Activated CD8-positive, alpha-beta T cell treated with anti-CD3 and anti-CD28 coated beads, Interleukin-2, amount 10 ng/mL, durations not matched to agents 7 days and 5 days (primary cell): Measurements from ENCODE around the gene CFAP92. TPM values are rescaled to one million over a fixed set of nuclear protein-coding genes. Genes with fewer than 3 reads are reported as not detected.

Experiments used
- ATAC-seq: fragments of 150-1000 bp; cut with Tn5 transposase; one replicate; pipeline ENCODE4 v1.10.0; 2021; ENCODE audit warnings: moderate library complexity
- CTCF ChIA-PET: fragments of 350-600 bp; sonication (Branson Sonifier 250); formaldehyde crosslinking; loops from one replicate; lab custom pipeline; 2021; ENCODE audit warnings: antibody characterized with exemption; lab: Charles Lee
- POLR2A ChIA-PET: fragments of 350-600 bp; sonication (Branson Sonifier 250); formaldehyde crosslinking; loops from one replicate; lab custom pipeline; 2021; ENCODE audit warnings: antibody characterized with exemption; lab: Charles Lee
- DNase-seq: peaks from one replicate; pipeline ENCODE4 v3.0.0-alpha.2; 2020
- H3K27ac Mint-ChIP-seq: one replicate; pipeline ENCODE4 v1.8.0; 2021; ENCODE audit warnings: mild to moderate bottlenecking, mixed read lengths
- H3K27me3 Mint-ChIP-seq: one replicate; pipeline ENCODE4 v1.8.0; 2021; ENCODE audit warnings: low read depth, mixed read lengths
- H3K36me3 Mint-ChIP-seq: one replicate; pipeline ENCODE4 v1.8.0; 2021; ENCODE audit warnings: low read depth, mixed read lengths
- H3K4me1 Mint-ChIP-seq: one replicate; pipeline ENCODE4 v1.8.0; 2021; ENCODE audit warnings: low read depth, mixed read lengths
- H3K4me3 Mint-ChIP-seq: one replicate; pipeline ENCODE4 v1.8.0; 2021; ENCODE audit warnings: mild to moderate bottlenecking, mixed read lengths
- H3K9me3 Mint-ChIP-seq: one replicate; pipeline ENCODE4 v1.8.0; 2022; ENCODE audit warnings: mixed read lengths; ENCODE audit not compliant: insufficient read depth
- total RNA-seq, 2 experiments: library from RNA; stranded (reverse); gene quantifications; one replicate each; pipeline ENCODE4 v1.2.3, GENCODE V29; 2021

CFAP92 gene
- total RNA-seq, 2 experiments from 2014 or later = 0.18 to 0.26 TPM

GRCh38 chr3:129023909-129024308 lies 30.0 kb upstream of the CFAP92 start:
- Mint-ChIP-seq H3K4me1 (peaks cover 33% of the 10 kb centered on the region), H3K27me3 (no peaks in the 10 kb centered on the region), H3K27ac (no peak overlapping the region), H3K4me3 (no peak overlapping the region), H3K9me3 (no peaks in the 10 kb centered on the region), H3K36me3 (no peaks in the 10 kb centered on the region)
- DNase-seq = no peak
- POLR2A ChIA-PET = no interaction called here
- no peak for ATAC-seq
- CTCF ChIA-PET = interaction anchor here (1.4 kb wide), 1 partner anchor 25 kb away, joined by 7 read pairs; no protein-coding TSS in a partner anchor

DNA sequence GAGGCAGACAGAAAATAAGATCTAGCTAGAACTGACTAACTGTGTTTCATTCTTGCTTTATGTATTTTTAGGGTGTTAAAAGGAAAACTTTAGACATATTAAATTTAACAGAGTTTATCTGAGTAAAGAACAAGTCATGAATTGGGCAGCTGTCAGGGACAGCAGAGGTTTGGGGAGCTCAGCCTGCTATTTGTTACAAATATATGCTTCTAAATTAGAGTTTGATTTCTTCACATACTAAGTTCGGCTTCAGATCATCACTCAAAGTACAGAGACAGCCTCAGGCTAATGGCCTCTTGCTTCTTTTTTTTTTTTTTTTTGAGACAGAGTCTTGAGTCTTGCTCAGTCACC lies 29.1 kb upstream of the CFAP92 start:
- peaks cover 33% of the 10 kb centered on the region for H3K4me1 Mint-ChIP-seq
- ATAC-seq = no peak
- no peaks in the 10 kb centered on the region for H3K36me3 Mint-ChIP-seq
- H3K27ac Mint-ChIP-seq = no peak overlapping the region
- POLR2A ChIA-PET = no interaction called here
- no peaks in the 10 kb centered on the region for H3K27me3 Mint-ChIP-seq
- no peak for DNase-seq
- no peak overlapping the region for H3K4me3 Mint-ChIP-seq
- H3K9me3 Mint-ChIP-seq = no peaks in the 10 kb centered on the region
- CTCF ChIA-PET = interaction anchor here (0.6 to 3.0 kb wide), 3 partner anchors 11 to 53 kb away, joined by 3 to 9 read pairs (median 7); no protein-coding TSS in a partner anchor

DNA sequence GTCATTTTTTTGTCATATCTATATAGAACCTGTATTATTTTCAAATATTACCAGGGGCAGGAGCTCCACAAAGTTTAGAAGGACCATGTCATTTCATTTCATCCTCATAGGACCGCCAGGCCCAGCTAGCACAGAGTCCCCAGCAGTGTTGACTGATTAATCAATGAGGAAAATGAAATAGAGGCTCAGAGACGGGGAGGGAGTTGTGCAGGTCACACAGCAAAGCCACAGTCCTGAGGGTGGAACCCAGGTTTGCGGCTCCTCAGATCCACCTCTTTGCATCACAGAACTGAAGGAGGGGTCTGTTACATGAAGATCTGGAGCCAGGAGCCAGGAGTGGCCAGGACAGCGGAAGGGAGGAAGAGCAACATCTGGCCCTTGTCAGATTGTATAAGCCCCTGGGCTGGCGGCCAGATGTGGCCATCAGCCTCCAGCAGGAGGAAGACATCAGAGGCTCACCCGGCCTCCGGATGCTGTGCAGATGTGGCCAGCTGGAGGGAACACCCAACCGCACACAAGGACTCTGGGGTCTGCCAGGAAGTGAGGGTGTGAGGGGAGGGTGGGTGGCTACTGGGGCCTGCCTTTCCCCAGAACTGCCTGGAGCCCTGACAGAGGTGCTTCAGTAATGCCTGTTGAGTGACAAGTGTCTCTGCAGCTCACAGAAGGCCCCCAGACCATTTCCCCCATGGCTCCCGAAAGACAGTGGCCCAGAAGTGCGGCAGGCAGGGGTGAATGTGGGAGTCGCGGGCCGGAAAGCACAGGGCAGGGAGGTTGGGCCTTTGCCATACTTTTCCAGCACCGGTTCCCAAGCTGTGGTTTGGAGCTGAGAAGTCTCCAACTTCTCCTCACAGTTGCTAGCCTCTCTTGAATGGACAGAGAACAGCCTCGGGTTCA lies 28.5 kb upstream of the CFAP92 start:
- Mint-ChIP-seq H3K4me3 (no peak overlapping the region), H3K9me3 (no peaks in the 10 kb centered on the region), H3K27me3 (no peaks in the 10 kb centered on the region), H3K36me3 (no peaks in the 10 kb centered on the region), H3K27ac (peak overlapping the region; percentile 20), H3K4me1 (peaks cover 39% of the 10 kb centered on the region)
- ChIA-PET POLR2A (no interaction called here), CTCF (interaction anchor here (0.6 to 3.0 kb wide), 5 partner anchors 9 to 52 kb away, joined by 3 to 9 read pairs (median 5); no protein-coding TSS in a partner anchor)
- DNase-seq (no peak), ATAC-seq (no peak)

DNA sequence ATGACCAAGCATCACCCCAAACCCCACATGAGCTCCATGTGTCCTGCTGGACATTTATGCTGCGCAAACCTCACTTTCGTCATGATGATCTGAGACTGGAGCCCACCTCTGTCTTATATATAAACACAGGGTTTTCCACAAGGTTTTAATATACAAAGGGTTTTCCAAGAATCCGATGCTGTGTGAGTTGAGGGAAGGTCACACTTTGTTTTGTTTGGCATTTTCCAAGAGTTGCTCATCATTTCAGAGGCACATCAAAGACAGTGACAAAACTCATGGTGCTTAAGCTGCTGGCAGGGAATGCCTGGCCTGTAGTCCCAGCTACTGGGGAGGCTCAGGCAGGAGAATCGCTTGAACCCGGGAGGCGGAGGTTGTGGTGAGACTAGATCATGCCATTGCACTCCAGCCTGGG lies 27.3 kb upstream of the CFAP92 start:
- ATAC-seq (no peak), DNase-seq (no peak)
- no peak overlapping the region for H3K4me3 Mint-ChIP-seq
- H3K27ac Mint-ChIP-seq = no peak overlapping the region
- no peaks in the 10 kb centered on the region for H3K27me3 Mint-ChIP-seq
- CTCF ChIA-PET = interaction anchor here (1.5 to 3.0 kb wide), 2 partner anchors 32 to 51 kb away, joined by 5 to 9 read pairs; no protein-coding TSS in a partner anchor
- no peaks in the 10 kb centered on the region for H3K9me3 Mint-ChIP-seq
- peaks cover 42% of the 10 kb centered on the region for H3K4me1 Mint-ChIP-seq
- POLR2A ChIA-PET = no interaction called here
- H3K36me3 Mint-ChIP-seq = no peaks in the 10 kb centered on the region

DNA sequence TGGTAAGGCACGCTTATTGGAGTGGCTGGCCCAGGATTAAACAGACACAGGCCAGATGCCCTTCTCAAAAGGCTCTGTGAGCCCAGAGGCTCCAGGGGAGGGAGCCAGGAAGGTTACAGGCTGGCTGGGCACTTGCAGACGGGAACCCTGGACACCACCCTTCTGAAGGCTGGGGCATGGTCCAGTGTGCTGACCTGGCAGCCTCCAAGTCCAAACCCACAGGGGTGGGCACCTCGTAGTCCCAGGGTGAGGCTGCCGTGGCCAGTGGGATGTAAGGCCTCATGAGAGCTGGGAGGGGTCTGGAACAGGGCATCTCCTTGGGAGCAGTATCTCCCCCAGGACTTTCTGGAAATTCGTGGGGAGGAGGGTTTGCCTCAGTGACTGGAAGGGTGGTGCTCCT lies 26.8 kb upstream of the CFAP92 start:
- Mint-ChIP-seq H3K4me1 (peaks cover 42% of the 10 kb centered on the region), H3K36me3 (no peaks in the 10 kb centered on the region), H3K9me3 (no peaks in the 10 kb centered on the region), H3K4me3 (no peak overlapping the region), H3K27ac (no peak overlapping the region), H3K27me3 (no peaks in the 10 kb centered on the region)
- ATAC-seq (no peak), DNase-seq (no peak)
- POLR2A ChIA-PET = no interaction called here
- CTCF ChIA-PET = interaction anchor here (1.2 to 3.0 kb wide), 3 partner anchors 14 to 50 kb away, joined by 4 to 9 read pairs (median 5); no protein-coding TSS in a partner anchor

- Mint-ChIP-seq H3K27me3 (no peaks in the 10 kb centered on the region), H3K4me1 (peaks cover 51% of the 10 kb centered on the region), H3K27ac (no peak overlapping the region), H3K36me3 (no peaks in the 10 kb centered on the region), H3K9me3 (no peaks in the 10 kb centered on the region), H3K4me3 (no peak overlapping the region)
- ChIA-PET CTCF (interaction anchor here (0.9 to 5.6 kb wide), 4 partner anchors 11 to 47 kb away, joined by 3 to 115 read pairs (median 4); no protein-coding TSS in a partner anchor), POLR2A (no interaction called here)
- ATAC-seq (no peak), DNase-seq (no peak)
Measured at GRCh38 chr3:129019266-129019665, 25.4 kb upstream of the CFAP92 start.

- peaks cover 51% of the 10 kb centered on the region for H3K4me1 Mint-ChIP-seq
Measured at GRCh38 chr3:129018751-129019150, 24.9 kb upstream of the CFAP92 start.

GRCh38 chr3:129018271-129018670 lies 24.4 kb upstream of the CFAP92 start:
- Mint-ChIP-seq H3K4me1 (peaks cover 51% of the 10 kb centered on the region), H3K9me3 (no peaks in the 10 kb centered on the region), H3K4me3 (no peak overlapping the region), H3K27ac (no peak overlapping the region), H3K36me3 (no peaks in the 10 kb centered on the region), H3K27me3 (no peaks in the 10 kb centered on the region)
- no peak for DNase-seq
- CTCF ChIA-PET = interaction anchor here (0.9 to 7.0 kb wide), 5 partner anchors 8 to 228 kb away, joined by 3 to 117 read pairs (median 103); no protein-coding TSS in a partner anchor
- POLR2A ChIA-PET = interaction anchor here (0.9 to 4.7 kb wide), 2 partner anchors 8 to 51 kb away, joined by 4 to 66 read pairs; no protein-coding TSS in a partner anchor
- ATAC-seq = no peak

More at GRCh38 chr3:129018751-129019150, 24.9 kb upstream of the CFAP92 start:
- no peak overlapping the region for H3K27ac Mint-ChIP-seq
- H3K9me3 Mint-ChIP-seq = no peaks in the 10 kb centered on the region
- no peaks in the 10 kb centered on the region for H3K27me3 Mint-ChIP-seq
- ATAC-seq = no peak
- ChIA-PET CTCF (interaction anchor here (0.9 to 7.0 kb wide), 5 partner anchors 8 to 47 kb away, joined by 3 to 117 read pairs (median 103); no protein-coding TSS in a partner anchor), POLR2A (interaction anchor here (4.7 kb wide), 1 partner anchor 8 kb away, joined by 66 read pairs; no protein-coding TSS in a partner anchor)
- no peak for DNase-seq
- no peak overlapping the region for H3K4me3 Mint-ChIP-seq
- H3K36me3 Mint-ChIP-seq = no peaks in the 10 kb centered on the region

DNA sequence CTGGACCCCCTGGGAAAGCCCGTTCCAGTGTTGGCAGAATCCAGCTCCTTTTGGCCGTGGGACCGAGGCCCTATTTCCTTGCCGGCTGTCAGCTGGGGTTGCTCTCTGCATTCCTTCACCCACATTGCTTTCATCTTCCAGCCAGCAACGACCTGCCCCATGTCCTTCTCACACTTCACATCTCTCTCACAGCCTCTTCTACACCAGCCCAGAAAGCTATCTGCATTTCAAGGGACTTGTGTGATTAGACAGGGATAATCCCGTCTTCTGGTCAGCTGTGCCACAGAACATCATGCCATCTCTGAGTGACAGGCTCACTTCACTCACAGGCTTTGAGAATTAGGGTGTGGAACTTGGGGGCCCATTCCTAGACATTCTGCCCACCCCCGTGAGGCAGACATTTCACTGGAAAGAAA lies 23.6 kb upstream of the CFAP92 start:
- Mint-ChIP-seq H3K9me3 (no peaks in the 10 kb centered on the region), H3K4me1 (peaks cover 45% of the 10 kb centered on the region), H3K36me3 (no peaks in the 10 kb centered on the region)

GRCh38 chr3:129016720-129017483 lies 23.0 kb upstream of the CFAP92 start:
- Mint-ChIP-seq H3K4me1 (peaks cover 40% of the 10 kb centered on the region), H3K36me3 (no peaks in the 10 kb centered on the region), H3K4me3 (peak overlapping the region; percentile 66), H3K9me3 (no peaks in the 10 kb centered on the region), H3K27ac (peak overlapping the region; percentile 91), H3K27me3 (no peaks in the 10 kb centered on the region)
- ATAC-seq (peak; percentile 12), DNase-seq (peak; percentile 33)
- CTCF ChIA-PET = interaction anchor here (0.6 to 7.0 kb wide), 29 partner anchors 10 to 399 kb away, joined by 3 to 117 read pairs (median 5); partner anchors contain the start of genes ACAD9, CFAP92, COPG1 and EFCC1
- POLR2A ChIA-PET = interaction anchor here (0.5 to 4.7 kb wide), 17 partner anchors 9 to 299 kb away, joined by 3 to 66 read pairs (median 8); partner anchors contain the start of genes CFAP92, CNBP and RAB43

More for the DNA sequence above, 23.6 kb upstream of the CFAP92 start:
- no peaks in the 10 kb centered on the region for H3K27me3 Mint-ChIP-seq
- peak overlapping the region; percentile 73 for H3K27ac Mint-ChIP-seq
- ChIA-PET CTCF (interaction anchor here (0.6 to 7.0 kb wide), 17 partner anchors 9 to 337 kb away, joined by 3 to 117 read pairs (median 14); partner anchors contain the start of genes CFAP92, COPG1, EFCC1 and RAB43), POLR2A (interaction anchor here (0.9 to 4.7 kb wide), 8 partner anchors 9 to 299 kb away, joined by 3 to 66 read pairs (median 16); partner anchors contain the start of gene RAB43)
- DNase-seq (no peak), ATAC-seq (no peak)
- H3K4me3 Mint-ChIP-seq = no peak overlapping the region

GRCh38 chr3:129016356-129016719 lies 22.5 kb upstream of the CFAP92 start:
- no peaks in the 10 kb centered on the region for H3K27me3 Mint-ChIP-seq
- ChIA-PET POLR2A (interaction anchor here (0.5 to 4.7 kb wide), 18 partner anchors 10 to 300 kb away, joined by 3 to 66 read pairs (median 8); partner anchors contain the start of genes CFAP92, CNBP and RAB43), CTCF (interaction anchor here (0.7 to 7.0 kb wide), 31 partner anchors 10 to 399 kb away, joined by 3 to 117 read pairs (median 5); partner anchors contain the start of genes ACAD9, CFAP92, EFCC1 and RAB43)
- ATAC-seq = peak; percentile 88
- H3K4me1 Mint-ChIP-seq = peaks cover 37% of the 10 kb centered on the region
- H3K27ac Mint-ChIP-seq = peak overlapping the region; percentile 91
- no peaks in the 10 kb centered on the region for H3K36me3 Mint-ChIP-seq
- peak; percentile 81 for DNase-seq
- no peaks in the 10 kb centered on the region for H3K9me3 Mint-ChIP-seq
- peak overlapping the region; percentile 66 for H3K4me3 Mint-ChIP-seq
